Measurements from ENCODE around the gene BANF2. TPM values are rescaled to one million over a fixed set of nuclear protein-coding genes. Genes with fewer than 3 reads are reported as not detected.

BANF2 gene
- total RNA-seq, 4 donors from 2014 or later, result not detected

GRCh38 chr20:17728074-17728473 lies 28.3 kb downstream of the BANF2 start:
- H3K4me1 ChIP-seq, result no peaks in the 10 kb centered on the region
- no peak overlapping the region for H3K27ac ChIP-seq (replicated peaks in 1 of 4)
- H3K36me3 ChIP-seq, result no peaks in the 10 kb centered on the region
- no peak for DNase-seq (ENCODE audit: extremely low spot score)
- intact Hi-C loops (cut with DNase I), result no loop called here
- no peaks in the 10 kb centered on the region for H3K27me3 ChIP-seq
- TF ChIP-seq EP300 (IDR thresholded peaks at IDR 0.05), result no peak
- 90% methylated on average over 12 of the region's 12 CpGs for WGBS
- H3K9me3 ChIP-seq, result no peaks in the 10 kb centered on the region
- H3K4me3 ChIP-seq, result no peak overlapping the region

- no peaks in the 10 kb centered on the region for H3K27me3 ChIP-seq
- no peak overlapping the region for H3K4me3 ChIP-seq
- no peak overlapping the region for H3K27ac ChIP-seq (replicated peaks in 1 of 4)
- DNase-seq (ENCODE audit: extremely low spot score), result no peak
- TF ChIP-seq CTCF (IDR thresholded peaks at IDR 0.05), result no peak
- no peak for TF ChIP-seq EP300 (IDR thresholded peaks at IDR 0.05)
- no peak for TF ChIP-seq POLR2AphosphoS5 (IDR thresholded peaks at IDR 0.05)
- no peak for TF ChIP-seq POLR2A (IDR thresholded peaks at IDR 0.05; ENCODE audit: low read depth)
- 93% methylated on average over 10 of the region's 10 CpGs for WGBS
- no peaks in the 10 kb centered on the region for H3K9me3 ChIP-seq
- H3K4me1 ChIP-seq, result peaks cover 0 to 11% (median 9%) of the 10 kb centered on the region in 4 donors
- H3K36me3 ChIP-seq, result no peaks in the 10 kb centered on the region
- intact Hi-C loops (cut with DNase I), result no loop called here
These were observed 30.3 kb downstream of the BANF2 start for GRCh38 chr20:17730071-17730470.

- WGBS, result 95% methylated on average over 5 of the region's 5 CpGs
- Histone ChIP-seq H3K27me3 (no peaks in the 10 kb centered on the region), H3K4me1 (peaks cover 0 to 11% (median 9%) of the 10 kb centered on the region in 4 donors), H3K4me3 (no peak overlapping the region), H3K27ac (replicated peaks in 1 of 4) (no peak overlapping the region), H3K36me3 (no peaks in the 10 kb centered on the region), H3K9me3 (peaks cover 0 to 2% (median 0%) of the 10 kb centered on the region in 4 donors)
- TF ChIP-seq POLR2AphosphoS5 (IDR thresholded peaks at IDR 0.05), result no peak
- TF ChIP-seq CTCF (IDR thresholded peaks at IDR 0.05), result no peak
- TF ChIP-seq POLR2A (IDR thresholded peaks at IDR 0.05; ENCODE audit: low read depth), result no peak
- intact Hi-C loops (cut with DNase I), result no loop called here
- DNase-seq (ENCODE audit: extremely low spot score), result no peak
These were observed 31.5 kb downstream of the BANF2 start for GRCh38 chr20:17731233-17731632.

- 71% methylated on average over 6 of the region's 6 CpGs for WGBS
- DNase-seq (ENCODE audit: extremely low spot score), result no peak
- no peak overlapping the region for H3K4me3 ChIP-seq
- peaks cover 0 to 4% (median 0%) of the 10 kb centered on the region in 4 donors for H3K9me3 ChIP-seq
- peaks cover 0 to 11% (median 9%) of the 10 kb centered on the region in 4 donors for H3K4me1 ChIP-seq
- TF ChIP-seq POLR2AphosphoS5 (IDR thresholded peaks at IDR 0.05), result no peak
- no peaks in the 10 kb centered on the region for H3K36me3 ChIP-seq
- no peaks in the 10 kb centered on the region for H3K27me3 ChIP-seq
- no peak overlapping the region for H3K27ac ChIP-seq (replicated peaks in 1 of 4)
- intact Hi-C loops (cut with DNase I), result no loop called here
These were observed 33.2 kb downstream of the BANF2 start for GRCh38 chr20:17732907-17733521.

- TF ChIP-seq EP300 (IDR thresholded peaks at IDR 0.05), result no peak
- no peak for TF ChIP-seq CTCF (IDR thresholded peaks at IDR 0.05)
- TF ChIP-seq POLR2A (IDR thresholded peaks at IDR 0.05; ENCODE audit: low read depth), result no peak
- TF ChIP-seq POLR2AphosphoS5 (IDR thresholded peaks at IDR 0.05), result no peak
- peaks cover 0 to 11% (median 9%) of the 10 kb centered on the region in 4 donors for H3K4me1 ChIP-seq
- H3K27ac ChIP-seq (replicated peaks in 1 of 4), result no peak overlapping the region
- no peaks in the 10 kb centered on the region for H3K27me3 ChIP-seq
- no peaks in the 10 kb centered on the region for H3K36me3 ChIP-seq
- no peak overlapping the region for H3K4me3 ChIP-seq
- H3K9me3 ChIP-seq, result peaks cover 0 to 4% (median 0%) of the 10 kb centered on the region in 4 donors
- DNase-seq (ENCODE audit: extremely low spot score), result no peak
- intact Hi-C loops (cut with DNase I), result no loop called here
- 27% methylated on average over 4 of the region's 4 CpGs for WGBS
These were observed 34.1 kb downstream of the BANF2 start for GRCh38 chr20:17733767-17734304.
